ENCODE data around the gene B3GAT3. TPM values are rescaled to one million over a fixed set of nuclear protein-coding genes. Genes with fewer than 3 reads are reported as not detected.

B3GAT3 gene
- total RNA-seq, 2 experiments from 2014 or later = 64.5 to 69.7 TPM

DNA sequence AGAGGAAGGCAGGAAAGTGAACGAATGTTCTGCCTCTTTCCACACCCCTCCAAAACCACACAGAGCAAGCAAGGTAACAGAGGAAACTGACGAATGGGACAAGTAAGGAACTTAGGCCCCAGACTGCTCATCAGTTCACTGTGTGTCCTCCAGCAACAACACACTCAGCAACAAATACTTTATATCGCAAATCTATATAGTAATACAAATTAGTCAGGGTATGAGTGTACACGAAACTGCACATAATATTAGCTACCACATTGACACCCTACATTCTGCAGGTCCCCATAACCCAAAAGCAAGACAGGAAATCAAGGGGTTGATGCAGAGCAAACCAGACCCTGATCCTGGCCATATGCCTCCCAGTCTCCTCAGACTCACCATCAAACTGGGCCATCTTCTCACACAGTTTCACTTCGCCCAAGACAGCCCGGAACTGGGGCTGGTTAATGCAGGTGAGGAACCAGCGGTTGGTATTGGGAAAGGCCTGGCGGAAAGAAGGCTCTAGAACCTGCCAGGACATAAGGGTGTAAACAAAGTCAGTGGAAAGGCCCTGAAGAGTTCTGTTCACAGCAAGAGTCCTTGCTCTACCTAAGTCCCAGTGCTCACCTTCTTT is 54.7 kb downstream of the B3GAT3 start:
- DNase-seq (no peak), ATAC-seq (peak; percentile 54)
- Mint-ChIP-seq H3K9me3 (ENCODE audit: low read depth) (no peaks in the 10 kb centered on the region), H3K4me1 (peaks cover 67% of the 10 kb centered on the region), H3K27ac (peak overlapping the region; percentile 86), H3K36me3 (peaks cover 57% of the 10 kb centered on the region), H3K27me3 (no peaks in the 10 kb centered on the region), H3K4me3 (no peak overlapping the region)
- CTCF ChIA-PET = interaction anchor here (1.0 to 7.3 kb wide), 6 partner anchors 10 to 172 kb away, joined by 3 to 47 read pairs (median 8); no protein-coding TSS in a partner anchor

DNA sequence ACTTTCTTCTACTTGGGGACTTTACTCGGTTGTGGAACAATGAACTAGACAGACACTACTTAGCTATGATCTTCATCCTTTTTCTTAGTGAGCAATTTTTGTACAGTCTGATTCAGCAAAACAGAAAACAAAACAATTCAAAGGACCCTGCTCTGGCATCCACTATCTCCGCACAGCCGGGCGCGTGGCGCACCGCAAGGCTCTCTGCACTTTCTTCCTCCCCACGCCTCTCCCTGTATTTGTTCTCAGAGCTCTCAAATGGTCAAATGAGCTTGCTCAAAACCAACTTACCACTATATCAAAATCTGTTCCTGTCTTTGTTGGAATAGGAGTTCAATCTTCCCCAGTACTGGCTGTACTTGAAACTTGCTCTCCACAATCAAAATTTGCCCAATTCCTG is 55.5 kb downstream of the B3GAT3 start:
- CTCF ChIA-PET = interaction anchor here (0.6 to 7.3 kb wide), 9 partner anchors 9 to 173 kb away, joined by 3 to 47 read pairs (median 5); partner anchors contain the start of gene TUT1
- H3K27ac Mint-ChIP-seq = peak overlapping the region; percentile 61
- DNase-seq (no peak), ATAC-seq (no peak)
- peaks cover 54% of the 10 kb centered on the region for H3K36me3 Mint-ChIP-seq
- H3K4me3 Mint-ChIP-seq = no peak overlapping the region
- no peaks in the 10 kb centered on the region for H3K27me3 Mint-ChIP-seq
- peaks cover 64% of the 10 kb centered on the region for H3K4me1 Mint-ChIP-seq
- no peaks in the 10 kb centered on the region for H3K9me3 Mint-ChIP-seq (ENCODE audit: low read depth)

Small RNA genes lying within 50 kb of the gene (microRNA-seq; reads per million reads assigned to microRNA genes)
- not detected for gene MIR6747

Other genes with a start within 250 kb of the B3GAT3 start
- not detected for gene SCGB1A1, start 203.0 kb downstream of the B3GAT3 start, total RNA-seq
- 100 to 1,000 TPM; 180 to 390 TPM for gene AHNAK, start 75.2 kb downstream of the B3GAT3 start, total RNA-seq
- gene EEF1G, start 48.1 kb downstream of the B3GAT3 start, total RNA-seq = 1,000 to 10,000 TPM in 1 of 2 experiments, 100 to 1,000 TPM in 1; 878 to 1,201 TPM
- 10 to 100 TPM; 24.7 to 29.6 TPM for gene TUT1, start 30.5 kb downstream of the B3GAT3 start, total RNA-seq
- gene MTA2, start 20.1 kb downstream of the B3GAT3 start, total RNA-seq = 100 to 1,000 TPM; 245 to 264 TPM
- gene EML3, start 9.2 kb downstream of the B3GAT3 start, total RNA-seq = 100 to 1,000 TPM; 132 to 133 TPM
- 1 to 10 TPM; 1.1 to 1.5 TPM for gene ROM1, start 8.7 kb downstream of the B3GAT3 start, total RNA-seq
- gene GANAB, start 24.6 kb upstream of the B3GAT3 start, total RNA-seq = 100 to 1,000 TPM; 248 to 275 TPM
- gene INTS5, start 31.3 kb upstream of the B3GAT3 start, total RNA-seq = 10 to 100 TPM; 27.9 to 35.7 TPM
- gene C11orf98, start 43.2 kb upstream of the B3GAT3 start, total RNA-seq = 100 to 1,000 TPM; 130 to 131 TPM
- gene CSKMT, start 43.3 kb upstream of the B3GAT3 start, total RNA-seq = 10 to 100 TPM; 23.7 to 31.0 TPM
- gene UQCC3, start 49.7 kb upstream of the B3GAT3 start, total RNA-seq = 1 to 10 TPM; 7.2 to 9.0 TPM
- gene LBHD1, start 50.3 kb upstream of the B3GAT3 start, total RNA-seq = 10 to 100 TPM; 17.7 to 27.5 TPM
- 100 to 1,000 TPM; 115 to 152 TPM for gene UBXN1, start 57.1 kb upstream of the B3GAT3 start, total RNA-seq
- under 1 TPM; 0.14 to 0.15 TPM for gene LRRN4CL, start 67.5 kb upstream of the B3GAT3 start, total RNA-seq
- 10 to 100 TPM; 24.2 to 29.6 TPM for gene BSCL2, start 85.4 kb upstream of the B3GAT3 start, total RNA-seq
- not detected for gene GNG3, start 85.7 kb upstream of the B3GAT3 start, total RNA-seq
- 10 to 100 TPM; 61.6 to 66.6 TPM for gene HNRNPUL2, start 105.5 kb upstream of the B3GAT3 start, total RNA-seq
- gene TTC9C, start 106.5 kb upstream of the B3GAT3 start, total RNA-seq = 10 to 100 TPM; 47.5 to 49.2 TPM
- 10 to 100 TPM in 1 of 2 experiments, 1 to 10 TPM in 1; 9.3 to 10.2 TPM for gene ZBTB3, start 132.2 kb upstream of the B3GAT3 start, total RNA-seq
- 100 to 1,000 TPM in 1 of 2 experiments, 10 to 100 TPM in 1; 77.2 to 110 TPM for gene POLR2G, start 139.6 kb upstream of the B3GAT3 start, total RNA-seq
- gene TAF6L, start 149.4 kb upstream of the B3GAT3 start, total RNA-seq = 10 to 100 TPM; 23.5 to 25.0 TPM
- 10 to 100 TPM; 42.4 to 43.0 TPM for gene TMEM179B, start 165.4 kb upstream of the B3GAT3 start, total RNA-seq
- gene TMEM223, start 170.0 kb upstream of the B3GAT3 start, total RNA-seq = 10 to 100 TPM; 14.4 to 17.9 TPM
- gene NXF1, start 183.5 kb upstream of the B3GAT3 start, total RNA-seq = 100 to 1,000 TPM in 1 of 2 experiments, 10 to 100 TPM in 1; 93.6 to 120 TPM
- 10 to 100 TPM; 30.8 to 38.4 TPM for gene STX5, start 210.1 kb upstream of the B3GAT3 start, total RNA-seq
- gene TEX54, start 210.9 kb upstream of the B3GAT3 start, total RNA-seq = not detected
- 10 to 100 TPM; 82.9 to 83.9 TPM for gene WDR74, start 217.6 kb upstream of the B3GAT3 start, total RNA-seq